Loucy (cell line): ENCODE measurements around the gene UGT2B17.
"Not testable (repeated sequence)": the region's sequence is repeated elsewhere in the genome, so short reads cannot be mapped to it uniquely, and the experiment has no call there.

ENCODE experiments used
- H2AFZ ChIP-seq: fragments of 200-600 bp; sonication (generic); 2 replicates; pipeline ENCODE4 v1.6.0; 2016; ENCODE audit warnings: antibody characterized with exemption, mild to moderate bottlenecking, low read length, moderate library complexity
- H3F3A ChIP-seq: fragments of 200-600 bp; 2 replicates; pipeline ENCODE4 v1.6.0; 2016; ENCODE audit warnings: antibody characterized with exemption, low read depth, mild to moderate bottlenecking
- H3K27me3 ChIP-seq: fragments of 200-600 bp; sonication (generic); 2 replicates; pipeline ENCODE4 v1.6.1; 2014; ENCODE audit warnings: low read length, mild to moderate bottlenecking; ENCODE audit not compliant: insufficient read depth, poor library complexity, severe bottlenecking
- H3K36me3 ChIP-seq: fragments of 200-600 bp; sonication (generic); 2 replicates; pipeline ENCODE4 v1.6.1; 2016; ENCODE audit warnings: low read length; ENCODE audit not compliant: insufficient read depth
- H3K4me1 ChIP-seq: fragments of 200-600 bp; sonication (generic); 2 replicates; pipeline ENCODE4 v1.5.1; 2014; ENCODE audit warnings: low read length, mild to moderate bottlenecking; ENCODE audit not compliant: insufficient read depth, poor library complexity, severe bottlenecking
- H3K4me2 ChIP-seq: fragments of 200-600 bp; sonication (generic); 2 replicates; pipeline ENCODE4 v1.6.0; 2014; ENCODE audit warnings: antibody characterized with exemption, low read length, low read depth, mild to moderate bottlenecking; ENCODE audit not compliant: poor library complexity, severe bottlenecking
- H3K4me3 ChIP-seq: fragments of 200-600 bp; sonication (generic); 2 replicates; pipeline ENCODE4 v1.5.1; 2014; ENCODE audit warnings: low read length, mild to moderate bottlenecking, mixed read lengths; ENCODE audit not compliant: poor library complexity, severe bottlenecking
- H3K79me2 ChIP-seq: fragments of 200-600 bp; sonication (generic); 2 replicates; pipeline ENCODE4 v1.6.1; 2014; ENCODE audit warnings: low read length; ENCODE audit not compliant: insufficient read depth
- H3K9ac ChIP-seq: fragments of 200-600 bp; sonication (generic); 2 replicates; pipeline ENCODE4 v1.6.0; 2014; ENCODE audit warnings: mild to moderate bottlenecking, low read depth, low read length, moderate library complexity; ENCODE audit not compliant: poor library complexity, severe bottlenecking
- H3K9me2 ChIP-seq: fragments of 200-600 bp; sonication (generic); replicated peaks from 2 replicates; pipeline ENCODE4 v1.6.1; 2016; ENCODE audit warnings: low read depth, low read length, mixed read lengths
- H3K9me3 ChIP-seq: fragments of 200-600 bp; sonication (generic); 2 replicates; pipeline ENCODE4 v1.6.1; 2014; ENCODE audit warnings: mild to moderate bottlenecking, antibody characterized with exemption, low read length, low read depth; ENCODE audit not compliant: insufficient read depth
- H4K20me1 ChIP-seq: fragments of 200-600 bp; sonication (generic); 2 replicates; pipeline ENCODE4 v1.6.0; 2014; ENCODE audit warnings: antibody characterized with exemption, low read length, mild to moderate bottlenecking; ENCODE audit not compliant: insufficient read depth, poor library complexity, severe bottlenecking
- CTCF ChIP-seq: fragments of 200-600 bp; sonication (generic); conservative IDR thresholded peaks from 2 replicates; pipeline ENCODE4 v1.5.1; 2014; ENCODE audit warnings: mild to moderate bottlenecking, antibody characterized with exemption, low read length
- EZH2phosphoT487 ChIP-seq: fragments of 200-600 bp; IDR thresholded peaks from 2 replicates; pipeline ENCODE4 v1.6.1; 2018; ENCODE audit warnings: antibody characterized with exemption, mild to moderate bottlenecking, moderate library complexity, borderline replicate concordance

The UGT2B17 gene

GRCh38 chr4:68576272-68577125, at the start of gene UGT2B17:
Gene UGT2B17, minus strand, starts transcription at chr4:68576322. Its CDS starts 7,838 bp downstream, at chr4:68568484.
- no peak within 1 kb of the TSS for H3K4me3 ChIP-seq
- H3K79me2 ChIP-seq, result no peaks in the 10 kb centered on the region
- H3K9ac ChIP-seq, result no peak within 1 kb of the TSS
- TF ChIP-seq EZH2phosphoT487 (no peak), CTCF (no peak)
- no peaks in the 10 kb centered on the region for H3K9me3 ChIP-seq
- H3K36me3 ChIP-seq, result no peaks in the 10 kb centered on the region
- H2AFZ ChIP-seq, result no peak within 1 kb of the TSS
- H3K9me2 ChIP-seq, result no peaks in the 10 kb centered on the region
- no peaks in the 10 kb centered on the region for H3F3A ChIP-seq
- no peak within 1 kb of the TSS for H3K4me2 ChIP-seq
- no peaks in the 10 kb centered on the region for H4K20me1 ChIP-seq
- no peaks in the 10 kb centered on the region for H3K4me1 ChIP-seq
- no peaks in the 10 kb centered on the region for H3K27me3 ChIP-seq

- not testable (repeated sequence) for H3F3A ChIP-seq, H3K27me3 ChIP-seq, H3K4me1 ChIP-seq, H3K4me3 ChIP-seq, H3K9me2 ChIP-seq, H2AFZ ChIP-seq, H3K9me3 ChIP-seq, H4K20me1 ChIP-seq, H3K79me2 ChIP-seq, H3K4me2 ChIP-seq, H3K36me3 ChIP-seq, H3K9ac ChIP-seq
These were observed 46.6 kb upstream of the UGT2B17 start for GRCh38 chr4:68622731-68623130.

- Histone ChIP-seq H3K4me3 (no peak overlapping the region), H3K9me3 (no peaks in the 10 kb centered on the region), H3K9me2 (no peaks in the 10 kb centered on the region), H3K79me2 (no peaks in the 10 kb centered on the region), H3K4me2 (no peak overlapping the region), H3K4me1 (no peaks in the 10 kb centered on the region), H3K36me3 (no peaks in the 10 kb centered on the region), H3F3A (no peaks in the 10 kb centered on the region), H2AFZ (no peak overlapping the region), H3K9ac (no peak overlapping the region), H3K27me3 (no peaks in the 10 kb centered on the region), H4K20me1 (no peaks in the 10 kb centered on the region)
- TF ChIP-seq CTCF (no peak), EZH2phosphoT487 (no peak)
These were observed 41.0 kb upstream of the UGT2B17 start for GRCh38 chr4:68617003-68617698.
